B cell (primary cell): ENCODE data around the gene ECE2. TPM values are rescaled to one million over a fixed set of nuclear protein-coding genes. Genes with fewer than 3 reads are reported as not detected.

Experiments used
- ATAC-seq: fragments of 200-7000 bp; cut with Tn5 transposase; one replicate; pipeline ENCODE4 v1.10.0; 2021; ENCODE audit warnings: low read depth, mild to moderate bottlenecking, moderate number of reproducible peaks, moderate library complexity
- CTCF ChIA-PET: fragments of 350-600 bp; sonication (Branson Sonifier 250); formaldehyde crosslinking; loops from one replicate; lab custom pipeline; 2021; ENCODE audit warnings: antibody characterized with exemption, inconsistent platforms; lab: Charles Lee
- POLR2A ChIA-PET: fragments of 350-600 bp; sonication (Branson Sonifier 250); formaldehyde crosslinking; loops from one replicate; lab custom pipeline; 2021; ENCODE audit warnings: antibody characterized with exemption; lab: Charles Lee
- DNase-seq: peaks from one replicate; pipeline ENCODE4 v3.0.0; 2013
- H2AFZ ChIP-seq: 2 replicates; pipeline ENCODE4 v1.6.1; 2012; ENCODE audit warnings: mild to moderate bottlenecking, low read depth, low read length; ENCODE audit not compliant: insufficient read depth, poor library complexity, severe bottlenecking
- H3K27ac ChIP-seq, 2 donors: 1 replicate in 1 of 2; 2 replicates in 1 of 2; pipeline ENCODE4 v1.5.1; 2012 to 2013; ENCODE audit warnings: low read length in 2 of 2, mild to moderate bottlenecking in 2 of 2, moderate library complexity in 1 of 2
- H3K27me3 ChIP-seq, 4 experiments: fragments of 200-600 bp in 1 of 4; sonication (generic) in 1 of 4; replicated peaks in 1 of 4; 1 replicate in 2 of 4; 2 replicates in 2 of 4; pipeline versions ENCODE4 v1.6.1 to v1.7.0; 2013 to 2016; ENCODE audit warnings: low read length in 3 of 4, mild to moderate bottlenecking in 2 of 4, mixed read lengths in 1 of 4, moderate library complexity in 1 of 4; ENCODE audit not compliant: insufficient read depth in 4 of 4, control insufficient read depth in 3 of 4; ENCODE audit errors: control extremely low read depth in 1 of 4
- H3K36me3 ChIP-seq, 2 experiments: replicated peaks in 1 of 2; 1 replicate in 1 of 2; 2 replicates in 1 of 2; pipeline versions ENCODE4 v1.6.1 to v1.7.1; 2013; ENCODE audit warnings: low read length in 1 of 2; ENCODE audit not compliant: insufficient read depth in 2 of 2, control insufficient read depth in 1 of 2; ENCODE audit errors: control extremely low read depth in 1 of 2, extremely low read depth in 1 of 2
- H3K4me1 ChIP-seq, 2 donors: fragments of 200-600 bp in 1 of 2; sonication (generic) in 1 of 2; 1 replicate in 1 of 2; 2 replicates in 1 of 2; pipeline versions ENCODE4 v1.5.1 to v1.6.1; 2013 to 2017; ENCODE audit warnings: low read length in 2 of 2; ENCODE audit not compliant: control insufficient read depth in 2 of 2, insufficient read depth in 2 of 2
- H3K4me2 ChIP-seq: replicated peaks from 2 replicates; pipeline ENCODE3; 2012; ENCODE audit warnings: mild to moderate bottlenecking, low read depth, low read length; ENCODE audit not compliant: poor library complexity, severe bottlenecking
- H3K4me3 ChIP-seq, 5 experiments: fragments of 200-600 bp in 1 of 5; sonication (generic) in 1 of 5; 1 replicate in 3 of 5; 2 replicates in 2 of 5; pipeline versions ENCODE4 v1.5.1 to v1.7.0; 2011 to 2016; ENCODE audit warnings: low read length in 4 of 5, mild to moderate bottlenecking in 4 of 5, low read depth in 2 of 5, control low read depth in 1 of 5, moderate library complexity in 1 of 5; ENCODE audit not compliant: insufficient read depth in 1 of 5; ENCODE audit errors: control extremely low read depth in 1 of 5, extremely low read depth in 1 of 5
- H3K79me2 ChIP-seq: fragments of 200-600 bp; sonication (generic); one replicate; pipeline ENCODE4 v1.6.0; 2016; ENCODE audit warnings: low read length; ENCODE audit not compliant: control insufficient read depth, insufficient read depth
- H3K9ac ChIP-seq: fragments of 200-600 bp; sonication (generic); 2 replicates; pipeline ENCODE4 v1.6.1; 2017; ENCODE audit warnings: mild to moderate bottlenecking, low read length, moderate library complexity
- H3K9me3 ChIP-seq, 3 donors: one replicate each; pipeline versions ENCODE4 v1.6.1 to v1.7.1; 2013; ENCODE audit warnings: low read length in 2 of 3; ENCODE audit not compliant: control insufficient read depth in 2 of 3, insufficient read depth in 1 of 3; ENCODE audit errors: control extremely low read depth in 1 of 3
- H4K20me1 ChIP-seq: 2 replicates; pipeline ENCODE4 v1.6.0; 2012; ENCODE audit warnings: mild to moderate bottlenecking, low read length; ENCODE audit not compliant: insufficient read depth, control insufficient read depth, poor library complexity, severe bottlenecking
- H3K27ac Mint-ChIP-seq: one replicate; pipeline ENCODE4 v1.8.0; 2021; ENCODE audit warnings: mixed read lengths
- H3K27me3 Mint-ChIP-seq: one replicate; pipeline ENCODE4 v1.8.0; 2021; ENCODE audit warnings: mixed read lengths
- H3K4me1 Mint-ChIP-seq: one replicate; pipeline ENCODE4 v1.8.0; 2021; ENCODE audit warnings: mixed read lengths
- H3K4me3 Mint-ChIP-seq: one replicate; pipeline ENCODE4 v1.8.0; 2021; ENCODE audit warnings: mixed read lengths
- H3K9me3 Mint-ChIP-seq: one replicate; pipeline ENCODE4 v1.8.0; 2022; ENCODE audit warnings: mixed read lengths; ENCODE audit not compliant: insufficient read depth
- EZH2 ChIP-seq: IDR thresholded peaks from 2 replicates; pipeline ENCODE4 v1.6.1; 2012; ENCODE audit warnings: borderline replicate concordance, low read depth, mild to moderate bottlenecking, moderate library complexity, low read length; ENCODE audit not compliant: insufficient read depth, poor library complexity, severe bottlenecking
- WGBS: methylation state at CpG from one replicate; pipeline ENCODE4 v1.1.5; 2013; ENCODE audit warnings: missing lambda C conversion rate; ENCODE audit not compliant: insufficient coverage; 5-methylcytosine and 5-hydroxymethylcytosine counted together
- intact Hi-C: fragments of 100-400 bp; cut with micrococcal nuclease; formaldehyde crosslinking; loops from one replicate; pipeline ENCODE4 v1.10.0; 2022
- polyA plus RNA-seq: library from polyadenylated mRNA; depleted of rRNA; stranded (reverse); fragments of >200 nt; gene quantifications from 2 replicates; pipeline ENCODE4 v1.2.3, GENCODE V29; 2012
- total RNA-seq, 2 donors: library from RNA; stranded (reverse); fragments of 120-200 nt in 1 of 2; gene quantifications; 1 replicate in 1 of 2; 2 replicates in 1 of 2; pipeline versions ENCODE4 v1.2.3 to v1.2.4, GENCODE V29; 2013 to 2022
- TF ChIP-seq, protein P1 (sequence below): fragments of 200-600 bp; IDR thresholded peaks from one replicate; pipeline ENCODE4 v1.8.0; 2022; ENCODE audit warnings: antibody characterized with exemption, mild to moderate bottlenecking

Gene ECE2
- total and polyA plus RNA-seq, 2 donors (not counting 1 experiment from before 2014, with no cell fraction given): not detected

DNA sequence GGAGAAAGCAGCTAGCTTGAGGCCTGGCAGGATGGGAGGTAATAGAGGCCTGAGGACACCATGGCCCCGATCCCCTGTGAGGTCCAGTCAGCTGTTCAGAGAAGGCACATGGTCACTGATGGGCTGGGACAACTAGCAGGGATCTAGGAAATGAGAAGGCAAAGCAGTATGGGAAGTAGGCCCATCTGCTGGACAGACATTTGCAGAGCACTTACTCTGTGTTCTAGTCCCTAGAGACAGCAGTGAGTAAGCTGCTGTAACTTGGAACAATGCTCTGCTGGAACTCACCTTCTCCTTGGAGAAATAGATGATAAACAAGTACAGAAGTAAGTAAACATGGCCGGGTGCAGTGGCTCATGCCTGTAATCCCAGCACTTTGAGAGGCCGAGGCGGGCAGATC, 7.1 kb downstream of the ECE2 start:
- no peaks in the 10 kb centered on the region for H3K4me1 Mint-ChIP-seq
- ATAC-seq (no peak), DNase-seq (no peak)
- no peaks in the 10 kb centered on the region for H3K79me2 ChIP-seq
- H3K9ac ChIP-seq: no peak overlapping the region
- intact Hi-C loops: no loop called here
- no peak overlapping the region for H2AFZ ChIP-seq
- H3K9me3 ChIP-seq: no peaks in the 10 kb centered on the region
- POLR2A ChIA-PET: no interaction called here
- H3K4me1 ChIP-seq: no peaks in the 10 kb centered on the region
- H3K27ac Mint-ChIP-seq: no peak overlapping the region
- no peak overlapping the region for H3K4me2 ChIP-seq
- no peaks in the 10 kb centered on the region for H3K36me3 ChIP-seq
- H3K27ac ChIP-seq: no peak overlapping the region
- H4K20me1 ChIP-seq: no peaks in the 10 kb centered on the region
- 91% methylated on average over 1 of the region's 4 CpGs for WGBS
- TF ChIP-seq EZH2: no peak
- TF ChIP-seq, protein P1, sequence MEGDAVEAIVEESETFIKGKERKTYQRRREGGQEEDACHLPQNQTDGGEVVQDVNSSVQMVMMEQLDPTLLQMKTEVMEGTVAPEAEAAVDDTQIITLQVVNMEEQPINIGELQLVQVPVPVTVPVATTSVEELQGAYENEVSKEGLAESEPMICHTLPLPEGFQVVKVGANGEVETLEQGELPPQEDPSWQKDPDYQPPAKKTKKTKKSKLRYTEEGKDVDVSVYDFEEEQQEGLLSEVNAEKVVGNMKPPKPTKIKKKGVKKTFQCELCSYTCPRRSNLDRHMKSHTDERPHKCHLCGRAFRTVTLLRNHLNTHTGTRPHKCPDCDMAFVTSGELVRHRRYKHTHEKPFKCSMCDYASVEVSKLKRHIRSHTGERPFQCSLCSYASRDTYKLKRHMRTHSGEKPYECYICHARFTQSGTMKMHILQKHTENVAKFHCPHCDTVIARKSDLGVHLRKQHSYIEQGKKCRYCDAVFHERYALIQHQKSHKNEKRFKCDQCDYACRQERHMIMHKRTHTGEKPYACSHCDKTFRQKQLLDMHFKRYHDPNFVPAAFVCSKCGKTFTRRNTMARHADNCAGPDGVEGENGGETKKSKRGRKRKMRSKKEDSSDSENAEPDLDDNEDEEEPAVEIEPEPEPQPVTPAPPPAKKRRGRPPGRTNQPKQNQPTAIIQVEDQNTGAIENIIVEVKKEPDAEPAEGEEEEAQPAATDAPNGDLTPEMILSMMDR: no peak
- H3K4me3 Mint-ChIP-seq: no peak overlapping the region
- CTCF ChIA-PET: no interaction called here
- no peaks in the 10 kb centered on the region for H3K9me3 Mint-ChIP-seq
- peaks cover 0 to 18% (median 1%) of the 10 kb centered on the region in 4 experiments for H3K27me3 ChIP-seq
- H3K27me3 Mint-ChIP-seq: peaks cover 37% of the 10 kb centered on the region
- no peak overlapping the region for H3K4me3 ChIP-seq

DNA sequence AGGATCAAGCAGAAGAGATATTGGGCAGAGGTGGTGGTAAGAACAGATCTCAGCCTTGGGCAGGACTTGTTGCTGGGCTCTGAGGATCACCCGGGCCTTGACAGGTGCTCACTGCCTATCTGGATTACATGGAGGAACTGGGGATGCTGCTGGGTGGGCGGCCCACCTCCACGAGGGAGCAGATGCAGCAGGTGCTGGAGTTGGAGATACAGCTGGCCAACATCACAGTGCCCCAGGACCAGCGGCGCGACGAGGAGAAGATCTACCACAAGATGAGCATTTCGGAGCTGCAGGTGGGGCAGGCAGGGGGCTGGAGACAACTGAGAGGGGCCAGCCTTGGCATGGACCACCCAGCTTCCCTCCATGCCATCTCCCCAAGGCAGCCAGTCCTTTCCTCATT, 7.9 kb downstream of the ECE2 start:
- Histone ChIP-seq H3K4me3 (no peak overlapping the region), H3K4me2 (no peak overlapping the region), H3K9me3 (no peaks in the 10 kb centered on the region), H3K27me3 (peaks cover 0 to 11% (median 0%) of the 10 kb centered on the region in 4 experiments), H3K79me2 (no peaks in the 10 kb centered on the region), H3K27ac (no peak overlapping the region), H3K4me1 (no peaks in the 10 kb centered on the region), H4K20me1 (no peaks in the 10 kb centered on the region), H3K36me3 (no peaks in the 10 kb centered on the region), H2AFZ (no peak overlapping the region), H3K9ac (no peak overlapping the region)
- 88% methylated on average over 8 of the region's 8 CpGs for WGBS
- intact Hi-C loops: no loop called here
- peaks cover 34% of the 10 kb centered on the region for H3K27me3 Mint-ChIP-seq
- ATAC-seq: no peak
- CTCF ChIA-PET: interaction anchor here (1.1 kb wide), 1 partner anchor 56 kb away, joined by 9 read pairs; no protein-coding TSS in a partner anchor
- DNase-seq: no peak
- H3K27ac Mint-ChIP-seq: no peak overlapping the region
- H3K9me3 Mint-ChIP-seq: no peaks in the 10 kb centered on the region
- no peak for TF ChIP-seq EZH2
- TF ChIP-seq, protein P1: no peak
- H3K4me3 Mint-ChIP-seq: no peak overlapping the region
- POLR2A ChIA-PET: no interaction called here
- H3K4me1 Mint-ChIP-seq: no peaks in the 10 kb centered on the region
